Liver (tissue), 9 donors: ENCODE measurements around the gene PLEK2. TPM values are rescaled to one million over a fixed set of nuclear protein-coding genes. Genes with fewer than 3 reads are reported as not detected.

Experiments used
- DNase-seq: peaks from one replicate; pipeline ENCODE4 v3.0.0-alpha.2; 2017; ENCODE audit warnings: low spot score
- H3K27ac ChIP-seq, 2 donors: one replicate each; pipeline ENCODE4 v1.7.0; 2013; ENCODE audit warnings: inconsistent platforms in 2 of 2, low read length in 2 of 2, control low read depth in 1 of 2, low read depth in 1 of 2, mild to moderate bottlenecking in 1 of 2
- H3K27me3 ChIP-seq, 4 donors: one replicate each; pipeline versions ENCODE4 v1.6.1 to v1.7.0; 2013; ENCODE audit warnings: low read length in 3 of 4, inconsistent platforms in 1 of 4, mild to moderate bottlenecking in 1 of 4, moderate library complexity in 1 of 4; ENCODE audit not compliant: control insufficient read depth in 4 of 4, insufficient read depth in 4 of 4
- H3K36me3 ChIP-seq, 4 donors: one replicate each; pipeline versions ENCODE4 v1.6.1 to v1.7.0; 2013; ENCODE audit warnings: low read length in 3 of 4, mild to moderate bottlenecking in 3 of 4, low read depth in 1 of 4, moderate library complexity in 1 of 4; ENCODE audit not compliant: control insufficient read depth in 4 of 4, insufficient read depth in 3 of 4
- H3K4me1 ChIP-seq, 4 donors: one replicate each; pipeline versions ENCODE4 v1.6.1 to v1.7.0; 2013; ENCODE audit warnings: low read length in 3 of 4, mild to moderate bottlenecking in 3 of 4, moderate library complexity in 1 of 4; ENCODE audit not compliant: control insufficient read depth in 4 of 4, insufficient read depth in 4 of 4
- H3K4me3 ChIP-seq, 3 donors: one replicate each; pipeline versions ENCODE4 v1.6.1 to v1.7.0; 2013; ENCODE audit warnings: low read length in 3 of 3, control low read depth in 1 of 3, low read depth in 1 of 3, mild to moderate bottlenecking in 1 of 3
- H3K9ac ChIP-seq, 2 donors: one replicate each; pipeline ENCODE4 v1.7.0; 2013; ENCODE audit warnings: low read length in 2 of 2, mild to moderate bottlenecking in 2 of 2, moderate library complexity in 2 of 2, control low read depth in 1 of 2, low read depth in 1 of 2
- H3K9me3 ChIP-seq, 4 donors: one replicate each; pipeline versions ENCODE4 v1.6.1 to v1.7.0; 2013; ENCODE audit warnings: low read length in 3 of 4; ENCODE audit not compliant: control insufficient read depth in 4 of 4
- ATF3 ChIP-seq: IDR thresholded peaks from 2 replicates; pipeline ENCODE4 v1.6.1; 2016; ENCODE audit warnings: antibody characterized with exemption
- CTCF ChIP-seq: fragments of 150-350 bp; IDR thresholded peaks from 2 replicates; pipeline ENCODE4 v1.5.1; 2017; ENCODE audit warnings: improper control_type of control experiment, low read depth, low read length; ENCODE audit not compliant: missing input control
- EGR1 ChIP-seq, 2 donors: IDR thresholded peaks; 2 replicates each; pipeline ENCODE4 v1.6.1; 2016 to 2018; ENCODE audit warnings: antibody characterized with exemption in 2 of 2, low read depth in 2 of 2
- FOXA1 ChIP-seq: IDR thresholded peaks from 2 replicates; pipeline ENCODE4 v1.6.1; 2016; ENCODE audit warnings: antibody characterized with exemption
- FOXA2 ChIP-seq: IDR thresholded peaks from 2 replicates; pipeline ENCODE4 v1.6.1; 2016; ENCODE audit warnings: antibody characterized with exemption
- GABPA ChIP-seq, 2 donors: IDR thresholded peaks in 1 of 2; conservative IDR thresholded peaks in 1 of 2; 2 replicates each; pipeline ENCODE4 v1.6.1; 2016; ENCODE audit warnings: antibody characterized with exemption in 2 of 2, mild to moderate bottlenecking in 1 of 2, moderate library complexity in 1 of 2
- HNF4A ChIP-seq, 2 donors: conservative IDR thresholded peaks; 2 replicates each; pipeline ENCODE4 v1.6.1; 2016; ENCODE audit warnings: antibody characterized with exemption in 2 of 2, mild to moderate bottlenecking in 2 of 2
- HNF4G ChIP-seq: IDR thresholded peaks from 2 replicates; pipeline ENCODE4 v1.6.1; 2016; ENCODE audit warnings: antibody characterized with exemption
- JUND ChIP-seq, 2 donors: IDR thresholded peaks; 2 replicates each; pipeline ENCODE4 v1.6.1; 2016; ENCODE audit warnings: antibody characterized with exemption in 2 of 2
- MAX ChIP-seq: IDR thresholded peaks from 2 replicates; pipeline ENCODE4 v1.6.1; 2016; ENCODE audit warnings: antibody characterized with exemption
- NR2F2 ChIP-seq: IDR thresholded peaks from 2 replicates; pipeline ENCODE4 v1.6.1; 2016; ENCODE audit warnings: antibody characterized with exemption
- RAD21 ChIP-seq, 2 donors: IDR thresholded peaks; 2 replicates each; pipeline ENCODE4 v1.6.1; 2016; ENCODE audit warnings: antibody characterized with exemption in 2 of 2, mild to moderate bottlenecking in 2 of 2
- REST ChIP-seq: IDR thresholded peaks from 2 replicates; pipeline ENCODE4 v1.6.1; 2016; ENCODE audit warnings: antibody characterized with exemption, mild to moderate bottlenecking
- RXRA ChIP-seq, 2 donors: IDR thresholded peaks; 2 replicates each; pipeline ENCODE4 v1.6.1; 2017 to 2018; ENCODE audit warnings: antibody characterized with exemption in 2 of 2, mild to moderate bottlenecking in 1 of 2
- SP1 ChIP-seq: IDR thresholded peaks from 2 replicates; pipeline ENCODE4 v1.6.1; 2018; ENCODE audit warnings: antibody characterized with exemption, mild to moderate bottlenecking
- TAF1 ChIP-seq: conservative IDR thresholded peaks from 2 replicates; pipeline ENCODE4 v1.6.1; 2016; ENCODE audit warnings: antibody characterized with exemption, mild to moderate bottlenecking
- YY1 ChIP-seq: IDR thresholded peaks from 2 replicates; pipeline ENCODE4 v1.6.1; 2016; ENCODE audit warnings: antibody characterized with exemption, mild to moderate bottlenecking
- ZBTB33 ChIP-seq: IDR thresholded peaks from 2 replicates; pipeline ENCODE4 v1.6.1; 2016; ENCODE audit warnings: antibody characterized with exemption
- WGBS: extraction: QIAGEN DNeasy Blood & Tissue Kit; methylation state at CpG from one replicate; pipeline ENCODE4 v1.1.7; 2013; 5-methylcytosine and 5-hydroxymethylcytosine counted together
- polyA plus RNA-seq, 2 donors: library from polyadenylated mRNA; stranded (reverse) in 1 of 2; unstranded in 1 of 2; fragments of 200-250 nt in 1 of 2; fragments of >200 nt in 1 of 2; fragmentation: Nextera tagmentation in 1 of 2; extraction: Ambion mirVana in 1 of 2; gene quantifications; one replicate each; pipeline versions ENCODE4 v1.2.1 to v1.2.3, GENCODE V29; 2013 to 2015
- total RNA-seq, 2 donors: library from RNA; depleted of rRNA; stranded (reverse); fragments of >200 nt; gene quantifications; one replicate each; pipeline ENCODE4 v1.2.3, GENCODE V29; 2014
- donor health status: healthy.
- donor health status: healthy.
- donor health status: healthy.
- donor health status: healthy.
- donor health status: healthy.

The PLEK2 gene
- total and polyA plus RNA-seq, 4 donors = 6.1 to 17.4 (median 11.2) TPM

- no peak for DNase-seq
- no peak for TF ChIP-seq JUND (IDR thresholded peaks at IDR 0.05)
- TF ChIP-seq ATF3 = no peak
- no peak for TF ChIP-seq TAF1
- no peak for TF ChIP-seq EGR1 (IDR thresholded peaks at IDR 0.05; ENCODE audit: low read depth in 2 of 2)
- TF ChIP-seq NR2F2 = no peak
- TF ChIP-seq GABPA (IDR thresholded peaks at IDR 0.05 in 1 of 2, conservative IDR thresholded peaks at IDR 0.05 in 1 of 2) = no peak
- TF ChIP-seq FOXA1 = no peak
- no peak for TF ChIP-seq RAD21 (IDR thresholded peaks at IDR 0.05)
- TF ChIP-seq MAX = no peak
- no peak for TF ChIP-seq ZBTB33
- TF ChIP-seq FOXA2 = no peak
- no peak for TF ChIP-seq SP1
- TF ChIP-seq YY1 = no peak
- TF ChIP-seq CTCF = no peak
- TF ChIP-seq REST = no peak
- no peak for TF ChIP-seq HNF4G
- TF ChIP-seq RXRA (IDR thresholded peaks at IDR 0.05) = no peak
- no peak for TF ChIP-seq HNF4A (conservative IDR thresholded peaks at IDR 0.05)
- Histone ChIP-seq H3K9ac (no peak overlapping the region), H3K27me3 (no peaks in the 10 kb centered on the region), H3K27ac (no peak overlapping the region), H3K36me3 (no peaks in the 10 kb centered on the region), H3K4me1 (peaks cover 0 to 4% (median 1%) of the 10 kb centered on the region in 4 donors), H3K4me3 (no peak overlapping the region), H3K9me3 (no peaks in the 10 kb centered on the region)
- 97% methylated on average over 9 of the region's 9 CpGs for WGBS
Measured at GRCh38 chr14:67397536-67397935, 14.4 kb downstream of the PLEK2 start.
